OCI-LY7 (cell line): ENCODE results near the gene BBX. TPM values are rescaled to one million over a fixed set of nuclear protein-coding genes. Genes with fewer than 3 reads are reported as not detected.

ENCODE experiments used
- BruUV-seq: library from RNA; stranded (reverse); fragments of 400-500 nt; replicated peaks from 2 replicates; lab custom pipeline; 2021; lab: Mats Ljungman, UMichigan
- CTCF ChIA-PET: fragments of 300-600 bp; sonication (Branson Sonifier 250); formaldehyde crosslinking; loops from one replicate; lab custom pipeline; 2022; ENCODE audit warnings: antibody characterized with exemption; ENCODE audit not compliant: unreplicated experiment; lab: Charles Lee
- POLR2A ChIA-PET: fragments of 300-600 bp; sonication (Branson Sonifier 250); formaldehyde crosslinking; loops from one replicate; lab custom pipeline; 2022; ENCODE audit warnings: antibody characterized with exemption; lab: Charles Lee
- DNase-seq: peaks from one replicate; pipeline ENCODE4 v3.0.0-alpha.2; 2015; ENCODE audit warnings: low spot score
- H2AFZ ChIP-seq: fragments of 200-600 bp; sonication (generic), shearing (Covaris generic); 2 replicates; pipeline ENCODE4 v1.6.1; 2014; ENCODE audit warnings: mild to moderate bottlenecking, antibody characterized with exemption, low read length, moderate library complexity
- H3K27ac ChIP-seq: fragments of 200-600 bp; sonication (generic); 2 replicates; pipeline ENCODE4 v1.5.1; 2014; ENCODE audit warnings: mixed run types, low read depth, mild to moderate bottlenecking, moderate library complexity, low read length, inconsistent platforms; ENCODE audit not compliant: poor library complexity, severe bottlenecking
- H3K36me3 ChIP-seq: fragments of 200-600 bp; sonication (generic); 2 replicates; pipeline ENCODE4 v1.6.1; 2014; ENCODE audit warnings: mild to moderate bottlenecking, antibody characterized with exemption, low read length, moderate library complexity, mixed read lengths; ENCODE audit not compliant: insufficient read depth
- H3K4me1 ChIP-seq: fragments of 200-600 bp; sonication (generic); 2 replicates; pipeline ENCODE4 v1.5.1; 2014; ENCODE audit warnings: mild to moderate bottlenecking, low read length; ENCODE audit not compliant: insufficient read depth, poor library complexity, severe bottlenecking
- H3K4me2 ChIP-seq: fragments of 200-600 bp; sonication (generic); 2 replicates; pipeline ENCODE4 v1.6.1; 2014; ENCODE audit warnings: mild to moderate bottlenecking, low read length
- H3K4me3 ChIP-seq: fragments of 200-600 bp; sonication (generic); 2 replicates; pipeline ENCODE4 v1.5.1; 2014; ENCODE audit warnings: mild to moderate bottlenecking, low read depth, low read length; ENCODE audit not compliant: poor library complexity, severe bottlenecking
- H3K79me2 ChIP-seq: fragments of 200-600 bp; sonication (generic); 2 replicates; pipeline ENCODE4 v1.6.1; 2016; ENCODE audit warnings: low read depth, mild to moderate bottlenecking, low read length, moderate library complexity, mixed read lengths; ENCODE audit not compliant: insufficient read depth
- H3K9me2 ChIP-seq: fragments of 200-600 bp; sonication (generic); 2 replicates; pipeline ENCODE4 v1.6.1; 2016; ENCODE audit warnings: mild to moderate bottlenecking, low read length, mixed read lengths; ENCODE audit not compliant: insufficient read depth
- H3K9me3 ChIP-seq: fragments of 200-600 bp; sonication (generic); 2 replicates; pipeline ENCODE4 v1.6.1; 2014; ENCODE audit warnings: mild to moderate bottlenecking, mixed run types, low read length, mixed read lengths
- H4K20me1 ChIP-seq: fragments of 200-600 bp; sonication (generic); 2 replicates; pipeline ENCODE4 v1.6.1; 2014; ENCODE audit warnings: mild to moderate bottlenecking, antibody characterized with exemption, low read length, moderate library complexity, mixed read lengths; ENCODE audit not compliant: insufficient read depth
- CTCF ChIP-seq: fragments of 200-600 bp; sonication (generic); conservative IDR thresholded peaks from 2 replicates; pipeline ENCODE4 v1.5.1; 2014; ENCODE audit warnings: mild to moderate bottlenecking, antibody characterized with exemption, low read length, moderate library complexity, mixed read lengths
- EZH2phosphoT487 ChIP-seq: fragments of 200-600 bp; sonication (generic); IDR thresholded peaks from 2 replicates; pipeline ENCODE4 v1.6.1; 2018; ENCODE audit warnings: low read depth, borderline replicate concordance, mild to moderate bottlenecking, mixed run types, antibody characterized with exemption, low read length, moderate library complexity, mixed read lengths
- intact Hi-C: fragments of 100-400 bp; cut with micrococcal nuclease; formaldehyde crosslinking; loops from one replicate; pipeline ENCODE4 v1.10.0; 2022; ENCODE audit not compliant: unreplicated experiment
- total RNA-seq, 2 experiments: library from RNA; depleted of rRNA in 1 of 2; stranded (reverse); fragments of >200 nt in 1 of 2; shearing (Covaris generic) in 1 of 2; gene quantifications; 2 replicates each; pipeline ENCODE4 v1.2.3, GENCODE V29; 2014 to 2022

BBX gene
- total RNA-seq, 2 experiments from 2014 or later: 27.0 to 49.8 TPM

DNA sequence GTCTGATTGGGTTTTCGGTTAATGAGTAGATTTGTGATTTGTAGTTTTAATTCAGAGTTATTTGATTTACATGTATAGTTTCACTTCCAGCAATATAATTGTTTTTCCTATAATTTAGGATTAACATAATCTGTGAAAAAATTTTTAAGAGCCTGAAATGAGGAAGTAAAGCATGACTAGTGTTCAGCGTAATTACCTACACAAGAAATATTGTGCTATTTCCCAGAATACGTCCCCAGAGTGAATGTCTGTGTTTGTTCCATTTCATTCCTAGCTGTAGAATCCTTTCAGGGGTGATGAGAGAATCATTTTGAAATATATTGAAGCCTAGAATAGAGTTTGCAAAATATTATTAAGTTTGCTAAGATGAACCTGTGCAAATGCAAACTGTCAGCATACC lies 247.1 kb downstream of the BBX start:
- BruUV-seq: no TSS peak
- POLR2A ChIA-PET: interaction anchor here (1.2 kb wide), 1 partner anchor 11 kb away, joined by 3 read pairs; no protein-coding TSS in a partner anchor
- H3K4me2 ChIP-seq: no peak overlapping the region
- H3K4me3 ChIP-seq: no peak overlapping the region
- H2AFZ ChIP-seq: no peak overlapping the region
- H3K36me3 ChIP-seq: peaks cover 18% of the 10 kb centered on the region; the same call in 1 of the 2 replicates
- TF ChIP-seq CTCF: no peak
- TF ChIP-seq EZH2phosphoT487: no peak
- DNase-seq: no peak
- intact Hi-C loops: no loop called here
- no peaks in the 10 kb centered on the region for H3K9me2 ChIP-seq
- no peaks in the 10 kb centered on the region for H3K79me2 ChIP-seq
- no peaks in the 10 kb centered on the region for H3K9me3 ChIP-seq
- CTCF ChIA-PET: no interaction called here
- no peaks in the 10 kb centered on the region for H4K20me1 ChIP-seq
- H3K4me1 ChIP-seq: no peaks in the 10 kb centered on the region
- no peak overlapping the region for H3K27ac ChIP-seq

DNA sequence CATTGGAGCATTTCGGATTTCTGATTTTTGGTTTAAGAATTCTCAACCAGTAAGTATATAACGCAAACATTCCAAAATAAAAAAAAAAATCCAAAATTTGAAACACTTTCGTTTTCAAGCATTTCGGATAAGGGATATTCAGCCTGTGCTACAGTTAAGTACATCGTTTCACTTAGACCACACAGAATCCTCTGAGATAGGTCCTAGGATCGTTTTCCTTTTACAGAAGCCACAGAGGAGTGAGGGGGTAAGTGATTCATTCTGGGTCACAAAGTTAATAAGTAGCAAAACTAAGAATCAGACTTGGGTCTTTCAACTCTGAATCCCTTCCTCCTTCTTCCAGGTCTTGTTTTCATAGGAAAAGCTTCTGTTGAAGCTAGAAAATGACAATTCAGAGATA lies 249.3 kb downstream of the BBX start:
- BruUV-seq: no TSS peak
- Histone ChIP-seq H3K9me3 (no peaks in the 10 kb centered on the region), H3K36me3 (peaks cover 9% of the 10 kb centered on the region; the same call in 1 of the 2 replicates), H2AFZ (no peak overlapping the region), H3K9me2 (no peaks in the 10 kb centered on the region), H3K79me2 (no peaks in the 10 kb centered on the region), H3K4me1 (no peaks in the 10 kb centered on the region), H4K20me1 (no peaks in the 10 kb centered on the region), H3K27ac (no peak overlapping the region), H3K4me2 (no peak overlapping the region), H3K4me3 (no peak overlapping the region)
- CTCF ChIA-PET: no interaction called here
- DNase-seq: no peak
- intact Hi-C loops: no loop called here
- TF ChIP-seq EZH2phosphoT487 (no peak), CTCF (no peak)
- POLR2A ChIA-PET: interaction anchor here (0.7 kb wide), 1 partner anchor 215 kb away, joined by 3 read pairs; no protein-coding TSS in a partner anchor

DNA sequence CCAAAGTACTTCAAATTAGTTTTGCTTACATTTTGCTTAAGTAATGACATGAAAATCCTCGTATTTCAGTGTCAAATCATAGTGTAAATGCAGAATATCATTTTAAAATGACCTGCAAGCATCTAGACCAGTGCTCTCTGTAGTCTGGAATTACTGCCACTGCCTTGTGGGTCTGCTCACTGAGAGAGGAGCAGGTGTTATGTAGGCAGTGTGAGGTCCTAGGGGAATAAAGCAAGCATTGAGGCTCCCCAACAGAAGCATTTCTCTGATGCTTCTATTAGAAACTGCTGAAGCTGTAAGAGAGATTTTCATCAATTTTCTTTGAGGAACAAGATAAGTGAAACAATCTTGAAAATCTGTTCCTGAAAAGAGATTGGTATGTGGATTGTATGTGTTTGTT lies 253.2 kb downstream of the BBX start:
- Histone ChIP-seq H3K4me3 (no peak overlapping the region), H3K4me2 (no peak overlapping the region), H4K20me1 (no peaks in the 10 kb centered on the region), H2AFZ (no peak overlapping the region), H3K79me2 (no peaks in the 10 kb centered on the region), H3K27ac (no peak overlapping the region), H3K36me3 (peaks cover 25% of the 10 kb centered on the region; the same call in 1 of the 2 replicates), H3K9me3 (no peaks in the 10 kb centered on the region), H3K9me2 (no peaks in the 10 kb centered on the region), H3K4me1 (no peaks in the 10 kb centered on the region)
- intact Hi-C loops: no loop called here
- ChIA-PET POLR2A (interaction anchor here (0.5 kb wide), 1 partner anchor 546 kb away, joined by 3 read pairs; no protein-coding TSS in a partner anchor), CTCF (no interaction called here)
- no TSS peak for BruUV-seq
- DNase-seq: no peak
- TF ChIP-seq CTCF (no peak), EZH2phosphoT487 (no peak)
